RCC 7860 (cell line): ENCODE results near the gene THADA.
"Not testable (repeated sequence)": the region's sequence is repeated elsewhere in the genome, so short reads cannot be mapped to it uniquely, and the experiment has no call there.

ENCODE experiments used
- DNase-seq: peaks from one replicate; pipeline ENCODE4 v3.0.0-alpha.2; 2015; ENCODE audit warnings: low spot score
- FAIRE-seq: peaks from 2 replicates; lab custom pipeline; 2012; peaks lifted over from hg19 to GRCh38; lab: Jason Lieb, UNC

THADA gene, protein sequence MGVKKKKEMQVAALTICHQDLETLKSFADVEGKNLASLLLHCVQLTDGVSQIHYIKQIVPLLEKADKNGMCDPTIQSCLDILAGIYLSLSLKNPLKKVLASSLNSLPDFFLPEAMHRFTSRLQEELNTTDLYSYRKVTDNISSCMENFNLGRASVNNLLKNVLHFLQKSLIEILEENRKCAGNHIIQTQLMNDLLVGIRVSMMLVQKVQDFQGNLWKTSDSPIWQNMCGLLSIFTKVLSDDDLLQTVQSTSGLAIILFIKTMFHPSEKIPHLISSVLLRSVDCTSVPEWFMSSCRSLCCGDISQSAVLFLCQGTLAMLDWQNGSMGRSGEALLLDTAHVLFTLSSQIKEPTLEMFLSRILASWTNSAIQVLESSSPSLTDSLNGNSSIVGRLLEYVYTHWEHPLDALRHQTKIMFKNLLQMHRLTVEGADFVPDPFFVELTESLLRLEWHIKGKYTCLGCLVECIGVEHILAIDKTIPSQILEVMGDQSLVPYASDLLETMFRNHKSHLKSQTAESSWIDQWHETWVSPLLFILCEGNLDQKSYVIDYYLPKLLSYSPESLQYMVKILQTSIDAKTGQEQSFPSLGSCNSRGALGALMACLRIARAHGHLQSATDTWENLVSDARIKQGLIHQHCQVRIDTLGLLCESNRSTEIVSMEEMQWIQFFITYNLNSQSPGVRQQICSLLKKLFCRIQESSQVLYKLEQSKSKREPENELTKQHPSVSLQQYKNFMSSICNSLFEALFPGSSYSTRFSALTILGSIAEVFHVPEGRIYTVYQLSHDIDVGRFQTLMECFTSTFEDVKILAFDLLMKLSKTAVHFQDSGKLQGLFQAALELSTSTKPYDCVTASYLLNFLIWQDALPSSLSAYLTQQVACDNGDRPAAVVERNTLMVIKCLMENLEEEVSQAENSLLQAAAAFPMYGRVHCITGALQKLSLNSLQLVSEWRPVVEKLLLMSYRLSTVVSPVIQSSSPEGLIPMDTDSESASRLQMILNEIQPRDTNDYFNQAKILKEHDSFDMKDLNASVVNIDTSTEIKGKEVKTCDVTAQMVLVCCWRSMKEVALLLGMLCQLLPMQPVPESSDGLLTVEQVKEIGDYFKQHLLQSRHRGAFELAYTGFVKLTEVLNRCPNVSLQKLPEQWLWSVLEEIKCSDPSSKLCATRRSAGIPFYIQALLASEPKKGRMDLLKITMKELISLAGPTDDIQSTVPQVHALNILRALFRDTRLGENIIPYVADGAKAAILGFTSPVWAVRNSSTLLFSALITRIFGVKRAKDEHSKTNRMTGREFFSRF (N-terminal part only)

DNA sequence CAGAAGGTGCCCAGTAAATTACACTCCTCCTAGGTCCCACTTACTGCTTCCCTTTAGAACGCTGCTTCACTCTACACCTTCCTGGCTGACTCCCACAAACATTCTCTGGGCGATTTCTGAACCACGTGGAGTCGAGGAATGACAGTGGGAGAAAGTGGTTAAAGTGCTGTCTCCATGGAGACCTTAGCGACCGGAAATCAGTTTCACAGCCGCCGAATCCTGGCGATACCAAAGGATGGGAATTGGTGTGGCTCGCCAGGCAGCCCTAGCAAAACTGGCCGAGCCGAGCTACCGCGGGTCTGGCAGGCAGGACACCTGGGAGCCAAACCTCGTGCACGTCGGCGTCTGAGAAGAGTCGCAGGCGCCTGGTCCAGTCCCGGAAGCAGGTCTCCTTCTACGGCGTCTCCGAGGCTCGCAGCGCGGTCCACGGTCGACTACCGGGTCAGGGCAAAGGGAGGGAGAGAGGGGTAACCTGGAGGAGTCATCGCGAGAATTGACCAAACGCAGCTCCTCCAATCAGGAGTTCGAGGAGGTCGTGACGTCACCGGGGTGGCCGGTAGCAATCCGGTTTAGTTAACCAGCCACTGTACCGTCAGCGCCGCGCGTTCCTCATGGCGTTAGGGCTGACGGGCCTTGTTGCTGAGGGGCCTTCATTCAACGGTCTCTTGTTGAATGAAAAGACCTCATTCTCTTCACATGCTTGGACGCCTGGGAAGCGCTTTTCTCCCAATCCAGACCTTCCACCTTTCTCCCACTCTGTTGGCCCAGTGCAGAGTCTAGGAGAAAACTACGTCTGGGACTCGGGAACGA, at the start of gene THADA:
Gene THADA (minus strand): TSS at position 436 of the 810 bp plus-strand sequence. CDS start 3,646 bp downstream, outside the sequence.
- DNase-seq (peak; percentile 96), FAIRE-seq (peak; percentile 73)

DNA sequence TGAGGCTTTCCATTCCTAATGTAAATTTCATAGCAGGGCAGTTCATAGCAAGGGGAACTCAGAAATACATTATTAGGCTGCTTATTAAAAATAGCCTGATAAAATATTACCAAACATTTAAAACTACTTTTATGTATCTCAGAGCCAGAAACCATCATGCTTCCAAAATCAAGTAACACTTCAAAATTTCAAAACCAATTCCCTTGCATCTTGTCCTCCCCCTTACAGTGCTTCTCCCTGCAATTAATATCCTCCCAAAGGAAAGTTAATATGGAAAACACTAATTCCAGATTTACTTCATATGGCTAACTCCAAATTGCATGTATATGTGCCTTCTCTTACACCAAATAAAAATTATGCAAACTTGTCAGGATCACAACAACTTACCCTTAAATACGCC, 47.8 kb upstream of the THADA start:
- no peak for DNase-seq
- no peak for FAIRE-seq

DNA sequence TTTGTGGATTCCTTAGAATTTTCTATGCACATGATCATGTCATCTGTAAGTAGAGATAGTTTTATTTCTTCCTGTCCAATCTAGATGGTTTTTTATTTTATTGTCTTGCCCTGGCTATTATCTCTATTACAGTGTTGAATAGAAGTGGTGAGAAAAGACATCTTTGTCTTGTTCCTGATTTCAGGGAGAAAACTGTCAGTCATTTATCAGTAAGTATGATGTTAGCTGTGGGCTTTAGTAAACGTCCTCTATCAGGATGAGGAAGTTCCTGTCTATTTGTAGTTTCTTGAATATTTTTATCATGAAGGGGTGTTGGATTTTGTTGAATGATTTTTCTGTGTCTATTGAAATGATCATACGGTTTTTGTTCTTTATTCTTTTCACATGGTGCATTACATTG, 46.5 kb upstream of the THADA start:
- FAIRE-seq (no peak), DNase-seq (no peak)

DNA sequence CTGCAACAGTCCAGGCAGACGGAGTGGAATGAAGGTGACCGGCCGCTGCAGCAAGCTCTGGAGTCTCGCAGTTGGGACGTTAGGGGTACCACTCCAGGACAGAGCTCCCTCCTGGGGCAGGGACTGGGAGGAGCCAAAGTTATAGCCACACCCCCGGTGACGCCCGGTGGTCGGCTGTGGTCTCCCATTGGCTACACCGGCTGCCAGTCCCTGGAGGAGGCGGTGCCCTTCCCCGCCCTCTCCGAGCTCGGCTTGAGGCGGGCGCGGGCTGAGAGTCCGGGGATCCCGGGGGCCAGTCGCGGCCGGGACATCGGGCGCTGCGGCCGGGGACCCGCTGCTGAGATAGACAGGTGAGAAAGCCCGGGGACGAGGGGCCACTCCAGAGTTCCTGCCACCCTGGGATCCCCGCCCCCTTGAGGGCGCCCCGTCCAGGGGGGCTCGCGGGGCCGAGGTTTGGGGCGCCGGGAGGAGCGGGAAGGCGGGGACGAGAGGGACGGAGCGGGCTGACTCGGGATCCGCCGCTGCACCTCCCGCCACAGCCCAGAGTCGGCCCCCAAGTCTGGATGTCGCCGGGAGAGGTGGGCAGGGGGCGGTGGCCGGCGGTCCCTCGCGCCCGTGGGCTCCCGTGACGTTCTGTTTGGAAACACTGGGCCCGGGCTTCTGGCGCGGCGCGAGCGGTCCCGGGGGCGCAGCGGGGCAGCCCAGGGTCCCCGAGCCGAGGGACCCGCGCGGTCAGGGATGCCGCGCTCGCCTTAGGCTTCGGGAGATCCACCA, 41.4 kb upstream of the THADA start, which contains the start of gene PLEKHH2:
Gene PLEKHH2 (plus strand): TSS at position 231 of the 774 bp plus-strand sequence. CDS start 7,414 bp downstream, outside the sequence.
- no peak for FAIRE-seq
- DNase-seq: peak; percentile 72

DNA sequence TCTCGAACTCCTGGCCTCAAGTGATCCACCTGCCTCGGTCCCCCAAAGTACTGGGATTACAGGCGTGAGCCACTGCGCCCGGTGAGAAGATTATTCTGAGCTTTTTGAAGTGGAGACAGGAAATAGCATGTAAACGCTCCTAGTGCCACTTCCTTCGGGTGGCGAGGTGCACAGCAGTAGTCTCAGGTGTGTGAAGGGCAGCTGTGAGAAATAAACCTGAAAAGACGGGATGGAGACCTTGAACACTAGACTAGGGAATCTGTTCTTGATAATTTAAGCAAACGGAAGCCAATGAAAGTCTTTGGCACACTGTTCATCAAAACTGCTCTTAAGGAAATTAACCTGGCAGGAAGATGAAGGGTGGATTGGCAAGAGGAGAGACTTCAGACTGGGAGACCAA, 40.8 kb upstream of the THADA start:
- DNase-seq: no peak
- no peak for FAIRE-seq

DNA sequence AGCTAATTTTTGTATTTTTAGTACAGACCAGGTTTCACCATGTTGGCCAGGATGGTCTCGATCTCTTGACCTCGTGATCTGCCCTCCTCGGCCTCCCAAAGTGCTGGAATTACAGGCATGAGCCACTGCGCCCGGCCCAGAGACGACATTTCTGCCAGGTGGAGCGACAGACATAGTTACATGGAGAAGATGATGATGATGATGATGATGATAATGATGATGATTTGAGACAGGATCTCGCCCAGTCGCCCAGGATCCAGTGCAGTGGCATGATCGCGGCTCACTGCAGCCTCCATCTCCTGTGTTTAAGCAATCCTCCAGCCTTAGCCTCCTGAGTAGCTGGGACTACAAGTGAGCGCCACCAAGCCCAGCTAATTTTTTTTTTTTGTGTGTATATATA, 40.3 kb upstream of the THADA start:
- FAIRE-seq, DNase-seq: not testable (repeated sequence)

DNA sequence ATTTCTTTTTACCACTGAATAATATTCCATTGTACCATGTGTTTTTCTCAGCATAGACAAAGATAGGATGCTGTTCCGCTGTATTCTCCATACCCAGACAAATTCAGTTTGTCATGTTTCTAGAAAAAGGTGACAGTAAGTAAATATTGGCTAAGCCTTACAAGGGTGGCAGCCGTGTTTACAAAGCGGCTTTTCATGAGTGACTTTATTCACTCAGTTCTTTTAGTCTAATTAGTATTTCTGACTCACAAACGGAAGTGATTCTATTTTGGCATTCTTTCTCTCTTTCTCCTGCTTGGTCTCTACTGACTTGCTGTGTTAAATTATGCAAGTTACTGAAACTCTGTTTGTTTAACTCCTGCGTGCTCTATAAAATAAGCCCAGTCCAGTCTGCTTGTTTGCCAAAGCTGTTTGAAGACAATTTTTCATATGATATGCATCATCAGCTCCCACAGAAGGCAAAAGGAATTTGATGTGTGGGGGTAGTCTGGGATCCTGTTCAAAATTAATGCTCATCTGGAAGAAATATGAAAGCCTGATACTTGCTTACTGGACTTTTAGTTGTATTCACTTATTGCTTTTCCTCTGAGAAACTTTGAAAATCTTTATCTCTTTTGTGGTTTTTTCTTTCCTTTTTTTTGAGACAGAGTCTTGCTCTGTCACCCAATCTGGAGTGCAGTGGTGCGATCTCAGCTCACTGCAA, 38.9 kb upstream of the THADA start:
- DNase-seq: no peak
- no peak for FAIRE-seq

DNA sequence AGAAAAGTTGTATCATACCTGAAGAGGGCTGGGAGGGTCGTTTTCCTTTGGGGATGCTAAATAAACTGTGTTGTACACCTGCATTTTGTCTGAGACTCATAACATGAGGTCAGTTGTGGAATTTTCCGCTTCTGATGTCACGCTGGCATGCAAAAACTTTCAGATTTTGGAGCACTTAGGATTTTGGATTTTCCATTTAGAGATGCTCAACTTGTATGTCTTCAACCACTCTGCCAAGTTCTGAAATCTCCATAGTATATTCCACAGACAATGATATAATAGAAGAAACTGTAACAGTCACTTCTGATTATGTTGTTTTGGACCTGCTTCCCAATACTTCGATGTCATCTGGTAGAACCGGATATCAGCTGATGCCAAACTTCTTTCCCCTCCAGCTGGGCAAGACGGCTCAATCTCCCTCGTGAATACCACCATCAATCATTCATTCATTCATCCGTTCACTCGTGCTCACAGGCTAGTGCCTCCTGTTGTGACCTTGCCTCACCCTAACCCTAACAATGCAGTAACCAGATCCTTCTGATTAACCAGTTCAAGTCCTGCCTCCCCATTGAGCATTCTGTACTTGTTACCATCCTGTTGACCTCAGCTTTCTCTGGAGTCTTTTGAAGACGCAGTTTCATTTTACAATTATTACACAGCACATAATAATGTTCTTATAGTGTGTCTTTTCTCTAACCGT, 35.9 kb upstream of the THADA start:
- FAIRE-seq: no peak
- no peak for DNase-seq

DNA sequence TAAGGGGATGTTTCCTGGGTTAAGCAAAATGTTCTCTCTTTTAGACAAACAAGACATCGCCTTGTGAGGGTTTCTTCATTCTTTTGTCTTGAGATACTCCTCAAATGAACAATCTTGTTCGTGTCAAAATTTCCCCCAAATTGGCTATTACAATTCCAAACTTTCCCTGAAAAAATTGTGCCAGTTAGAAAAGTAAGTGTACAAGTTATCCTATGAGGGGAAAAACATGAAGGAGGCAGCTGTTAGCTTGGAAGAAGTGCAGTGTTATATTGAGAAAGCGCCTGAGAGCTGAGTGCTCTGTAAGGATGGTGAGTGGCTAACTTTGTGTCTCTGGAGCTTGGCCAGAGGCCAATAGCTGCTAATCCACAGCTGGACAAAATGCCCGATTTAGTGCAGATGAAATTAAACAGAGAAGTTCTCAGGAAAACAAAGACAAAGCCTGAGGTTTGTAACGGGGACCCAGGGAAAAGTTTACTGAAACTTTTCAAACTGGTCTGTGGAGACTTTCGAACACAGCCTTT, 27.2 kb upstream of the THADA start:
- no peak for DNase-seq
- FAIRE-seq: no peak

DNA sequence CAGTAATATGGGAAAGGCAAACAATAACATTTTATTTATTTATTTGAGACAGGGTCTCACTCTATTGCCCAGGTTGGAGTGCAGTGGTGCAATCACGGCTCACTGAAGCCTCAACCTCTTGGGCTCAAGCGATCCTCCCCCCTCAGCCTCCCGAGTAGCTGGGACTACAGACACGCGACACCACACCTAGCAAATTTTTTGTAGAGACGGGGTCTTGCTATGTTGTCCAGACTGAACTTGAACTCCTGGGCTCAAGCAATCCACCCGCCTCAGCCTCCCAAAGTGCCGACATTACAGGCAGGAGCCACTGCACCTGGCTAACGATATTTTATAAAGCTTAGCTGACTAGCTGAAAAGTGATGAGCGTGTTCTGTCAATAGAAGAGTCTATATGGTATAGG, 23.7 kb upstream of the THADA start:
- no peak for FAIRE-seq
- no peak for DNase-seq

DNA sequence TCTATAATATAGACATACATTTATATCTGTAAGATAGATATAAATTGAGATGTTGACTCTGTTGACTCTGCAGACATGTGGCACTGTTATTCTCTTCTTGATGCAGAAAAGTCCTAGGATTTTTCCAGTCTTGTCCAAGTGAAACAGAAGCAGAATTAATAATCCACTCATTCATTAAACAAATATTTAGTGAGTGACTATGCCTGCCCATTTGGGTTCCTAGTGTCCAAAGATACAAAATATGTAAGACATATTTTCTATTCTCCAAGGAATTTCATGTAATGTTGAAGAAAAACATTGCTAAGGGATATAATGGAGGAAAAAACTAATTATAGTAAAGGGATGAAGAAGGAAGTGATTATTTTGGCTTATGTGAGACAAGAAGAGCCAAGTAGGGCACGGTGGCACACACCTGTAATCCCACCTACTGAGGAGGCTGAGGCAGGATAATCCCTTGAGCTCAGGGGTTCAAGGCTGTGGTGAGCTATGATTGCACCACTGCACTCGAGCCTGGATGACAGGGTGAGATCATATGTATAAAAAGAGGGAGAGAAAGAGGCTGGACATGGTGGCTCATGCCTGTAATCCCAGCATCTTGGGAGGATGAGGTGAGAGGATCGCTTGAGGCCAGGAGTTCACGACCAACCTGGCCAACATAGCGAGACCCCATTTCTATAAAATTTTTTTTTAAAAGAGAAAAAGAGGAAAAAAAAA, 21.3 kb upstream of the THADA start:
- DNase-seq (no peak), FAIRE-seq (no peak)

DNA sequence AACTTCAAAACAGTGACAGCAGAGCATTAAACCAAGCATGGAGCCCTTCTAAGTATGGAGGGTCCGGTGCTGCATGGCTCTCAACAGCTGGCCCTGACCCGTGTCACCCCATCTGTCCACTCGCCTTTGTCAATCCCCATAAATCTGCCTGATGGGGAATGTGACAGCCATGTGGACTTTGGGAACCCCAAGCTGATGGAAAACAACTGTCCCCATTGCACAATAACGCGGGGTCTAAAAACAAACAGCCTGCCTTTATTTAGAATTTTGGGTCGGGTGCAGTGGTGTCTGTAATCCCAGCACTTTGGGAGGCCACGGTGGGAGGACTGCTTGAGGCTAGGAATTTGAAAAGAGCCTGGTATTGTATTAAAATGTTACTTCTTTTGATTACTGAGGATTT, 17.1 kb upstream of the THADA start:
- no peak for DNase-seq
- FAIRE-seq: no peak

DNA sequence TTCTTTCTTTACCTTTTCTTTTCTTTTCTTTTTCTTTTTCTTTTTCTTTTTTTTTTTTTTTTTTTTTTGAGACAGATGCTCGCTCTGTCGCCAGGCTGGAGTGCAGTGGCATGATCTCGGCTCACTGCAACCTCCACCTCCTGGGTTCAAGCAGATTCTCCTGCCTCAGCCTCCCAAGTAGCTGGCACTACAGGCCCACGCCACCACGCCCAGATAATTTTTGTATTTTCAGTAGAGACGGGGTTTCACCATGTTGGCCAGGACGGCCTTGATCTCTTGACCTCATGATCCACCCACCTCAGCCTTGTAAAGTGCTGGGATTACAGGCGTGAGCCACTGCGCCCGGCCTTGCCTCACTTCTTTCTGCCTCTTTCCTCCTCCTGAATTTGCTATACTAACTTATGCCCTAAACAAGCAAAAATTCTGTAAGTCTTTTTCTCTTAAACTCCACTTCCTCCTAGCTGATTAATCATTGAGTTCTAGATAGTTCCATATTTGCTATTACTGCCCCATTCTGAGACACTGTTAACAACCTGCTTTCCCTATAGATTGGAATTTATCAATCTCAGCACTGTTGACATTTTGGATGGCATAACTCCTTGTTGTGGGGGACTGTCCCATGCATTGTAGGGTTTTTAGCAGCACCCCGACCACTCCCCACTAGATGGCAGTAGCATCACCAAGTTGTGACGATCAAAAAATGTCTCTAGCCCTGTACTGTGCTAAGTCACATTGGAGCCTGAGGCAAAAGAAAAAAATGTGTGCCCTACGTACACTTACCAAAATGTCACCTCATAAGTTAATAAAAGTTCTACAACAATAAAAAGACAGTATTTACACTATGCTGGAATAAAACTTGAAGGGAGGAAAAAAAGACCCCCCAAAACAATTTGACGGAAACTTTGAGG, 16.4 kb upstream of the THADA start:
- FAIRE-seq (peak; percentile 30), DNase-seq (peak; percentile 56)

DNA sequence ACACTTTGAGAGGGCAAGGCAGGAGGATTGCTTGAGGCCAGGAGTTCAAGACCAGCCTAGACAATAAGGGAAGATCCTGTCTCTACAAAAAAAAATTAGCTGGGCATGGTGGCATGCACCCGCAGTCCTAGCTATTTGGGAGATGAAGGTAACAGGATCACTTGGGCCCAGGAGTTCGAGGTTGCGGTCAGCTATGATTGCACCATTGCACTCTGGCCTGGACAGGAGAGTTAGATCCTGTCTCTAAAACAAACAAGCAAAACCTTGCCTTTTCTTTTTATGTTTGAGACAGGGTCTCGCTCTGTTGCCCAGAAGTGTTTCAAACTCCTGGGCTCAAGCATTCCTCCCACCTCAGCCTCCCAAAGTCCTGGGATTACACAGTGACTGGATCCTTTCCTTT, 14.5 kb upstream of the THADA start:
- DNase-seq (no peak), FAIRE-seq (no peak)

DNA sequence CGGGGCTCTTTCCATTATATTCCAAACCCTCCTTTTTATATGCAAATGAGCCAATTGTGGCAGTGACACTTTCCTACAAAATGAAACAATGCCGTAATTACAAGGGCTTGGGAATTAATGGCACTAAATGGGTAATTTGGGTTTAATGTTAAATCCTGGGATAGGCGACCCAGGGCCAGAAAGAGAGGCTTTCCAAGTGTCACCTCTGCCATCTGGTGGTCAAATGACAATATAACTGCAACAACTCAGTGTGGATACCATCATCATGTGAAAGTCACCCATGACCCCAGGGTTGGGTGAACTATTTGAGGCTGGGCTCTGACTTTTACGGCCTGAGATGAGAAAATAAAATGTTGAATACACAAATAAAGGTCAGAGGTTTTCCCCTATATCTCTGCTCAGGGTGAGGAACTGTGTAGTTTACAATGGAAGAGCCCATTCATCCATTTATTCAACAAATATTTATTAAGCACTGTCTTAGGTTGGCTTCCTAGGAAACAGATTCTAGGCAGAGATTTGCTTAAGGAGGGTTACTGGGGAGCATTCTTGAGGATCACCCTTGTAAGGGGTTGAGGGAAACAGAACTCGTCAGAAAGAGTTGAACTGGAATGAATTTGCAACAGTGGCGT, 13.6 kb upstream of the THADA start:
- DNase-seq: peak; percentile 16
- no peak for FAIRE-seq

DNA sequence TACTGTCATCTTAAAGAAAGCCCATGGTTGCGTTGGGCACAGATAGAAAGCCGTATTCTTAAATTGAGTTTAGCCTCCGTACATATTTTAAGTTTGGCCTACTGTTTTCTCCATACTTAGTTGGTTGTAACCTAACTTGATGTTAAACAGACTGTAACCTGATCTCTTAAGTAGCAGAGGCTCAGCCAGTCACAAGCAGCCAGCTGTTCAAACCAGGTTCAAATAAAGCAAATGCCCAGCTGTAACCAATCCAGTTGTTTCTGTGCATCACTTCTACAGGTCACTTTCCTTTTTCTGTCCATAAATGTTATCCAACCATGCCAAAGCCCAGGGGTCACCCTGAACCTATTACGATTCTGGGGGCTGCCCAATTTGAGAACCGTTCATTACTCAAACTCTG, 10.0 kb upstream of the THADA start:
- FAIRE-seq (no peak), DNase-seq (no peak)
